ENCODE data around the gene FAR1.

Gene FAR1

GRCh38 chr11:13672576-13673210, 4.2 kb downstream of the FAR1 start:
- DNase-seq: peak; percentile 37

GRCh38 chr11:13674799-13675509, 6.5 kb downstream of the FAR1 start:
- no peak for DNase-seq

- no peak for DNase-seq
These were observed 8.1 kb downstream of the FAR1 start for GRCh38 chr11:13676576-13676975.

GRCh38 chr11:13679768-13680167, 11.3 kb downstream of the FAR1 start:
- DNase-seq: no peak

- DNase-seq: no peak
These were observed 12.2 kb downstream of the FAR1 start for GRCh38 chr11:13680501-13681264.

GRCh38 chr11:13681446-13681845, 13.0 kb downstream of the FAR1 start:
- no peak for DNase-seq

GRCh38 chr11:13682212-13682611, 13.7 kb downstream of the FAR1 start:
- DNase-seq: no peak

- no peak for DNase-seq
These were observed 17.1 kb downstream of the FAR1 start for GRCh38 chr11:13685461-13686108.

GRCh38 chr11:13686776-13687175, 18.3 kb downstream of the FAR1 start:
- no peak for DNase-seq

- DNase-seq: no peak
These were observed 18.8 kb downstream of the FAR1 start for GRCh38 chr11:13687271-13687670.

- no peak for DNase-seq
These were observed 22.9 kb downstream of the FAR1 start for GRCh38 chr11:13691286-13691899.

GRCh38 chr11:13692172-13692571, 23.7 kb downstream of the FAR1 start:
- DNase-seq: no peak

- DNase-seq: no peak
These were observed 25.6 kb downstream of the FAR1 start for GRCh38 chr11:13694115-13694514.

GRCh38 chr11:13695886-13696285, 27.4 kb downstream of the FAR1 start:
- DNase-seq: no peak

GRCh38 chr11:13697710-13698109, 29.2 kb downstream of the FAR1 start:
- no peak for DNase-seq

- no peak for DNase-seq
These were observed 29.7 kb downstream of the FAR1 start for GRCh38 chr11:13698132-13698531.

- DNase-seq: no peak
These were observed 30.6 kb downstream of the FAR1 start for GRCh38 chr11:13699041-13699440.

GRCh38 chr11:13699870-13700269, 31.4 kb downstream of the FAR1 start:
- DNase-seq: no peak

- no peak for DNase-seq
These were observed 33.0 kb downstream of the FAR1 start for GRCh38 chr11:13701506-13701905.

GRCh38 chr11:13702071-13702470, 33.6 kb downstream of the FAR1 start:
- DNase-seq: no peak

- DNase-seq: no peak
These were observed 37.2 kb downstream of the FAR1 start for GRCh38 chr11:13705710-13706109.

GRCh38 chr11:13713982-13714381, 45.5 kb downstream of the FAR1 start:
- DNase-seq: no peak

GRCh38 chr11:13717331-13717730, 48.9 kb downstream of the FAR1 start:
- no peak for DNase-seq
